HG03571 (cell line): ENCODE data around the gene IGFBP6.
A peak's percentile ranks its signal among the peaks of the same experiment; 100 is the strongest.

Source experiments
- ATAC-seq: cut with Tn5 transposase; IDR thresholded peaks from one replicate; pipeline ENCODE4 v1.9.1; 2021; ENCODE audit not compliant: unreplicated experiment

IGFBP6 gene, protein sequence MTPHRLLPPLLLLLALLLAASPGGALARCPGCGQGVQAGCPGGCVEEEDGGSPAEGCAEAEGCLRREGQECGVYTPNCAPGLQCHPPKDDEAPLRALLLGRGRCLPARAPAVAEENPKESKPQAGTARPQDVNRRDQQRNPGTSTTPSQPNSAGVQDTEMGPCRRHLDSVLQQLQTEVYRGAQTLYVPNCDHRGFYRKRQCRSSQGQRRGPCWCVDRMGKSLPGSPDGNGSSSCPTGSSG

DNA sequence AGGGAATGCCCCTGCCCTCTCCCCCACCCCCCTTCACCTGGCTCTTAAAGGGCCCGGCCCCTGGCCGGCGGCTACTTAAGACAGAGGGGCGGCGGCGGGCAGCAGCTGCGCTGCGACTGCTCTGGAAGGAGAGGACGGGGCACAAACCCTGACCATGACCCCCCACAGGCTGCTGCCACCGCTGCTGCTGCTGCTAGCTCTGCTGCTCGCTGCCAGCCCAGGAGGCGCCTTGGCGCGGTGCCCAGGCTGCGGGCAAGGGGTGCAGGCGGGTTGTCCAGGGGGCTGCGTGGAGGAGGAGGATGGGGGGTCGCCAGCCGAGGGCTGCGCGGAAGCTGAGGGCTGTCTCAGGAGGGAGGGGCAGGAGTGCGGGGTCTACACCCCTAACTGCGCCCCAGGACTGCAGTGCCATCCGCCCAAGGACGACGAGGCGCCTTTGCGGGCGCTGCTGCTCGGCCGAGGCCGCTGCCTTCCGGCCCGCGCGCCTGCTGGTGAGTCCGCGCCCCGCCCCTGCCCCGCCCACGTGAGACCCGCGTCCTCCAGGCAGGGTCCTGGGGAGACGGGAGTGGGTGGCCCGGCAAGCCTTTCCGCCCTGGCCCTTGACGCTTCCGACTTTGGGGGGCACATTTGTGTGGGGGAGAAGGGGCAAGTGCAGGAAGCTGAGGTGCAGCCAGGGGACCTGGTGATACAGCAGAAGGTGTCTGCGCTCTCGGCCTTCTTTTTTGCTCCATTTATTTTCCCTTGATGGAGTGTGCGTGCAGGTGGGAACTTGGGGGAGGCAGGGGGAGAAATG lies at the start of gene IGFBP6:
Gene IGFBP6 (plus strand): TSS at position 104 of the 790 bp plus-strand sequence. CDS start 51 bp downstream, at position 155.
- peak; percentile 48 for ATAC-seq

DNA sequence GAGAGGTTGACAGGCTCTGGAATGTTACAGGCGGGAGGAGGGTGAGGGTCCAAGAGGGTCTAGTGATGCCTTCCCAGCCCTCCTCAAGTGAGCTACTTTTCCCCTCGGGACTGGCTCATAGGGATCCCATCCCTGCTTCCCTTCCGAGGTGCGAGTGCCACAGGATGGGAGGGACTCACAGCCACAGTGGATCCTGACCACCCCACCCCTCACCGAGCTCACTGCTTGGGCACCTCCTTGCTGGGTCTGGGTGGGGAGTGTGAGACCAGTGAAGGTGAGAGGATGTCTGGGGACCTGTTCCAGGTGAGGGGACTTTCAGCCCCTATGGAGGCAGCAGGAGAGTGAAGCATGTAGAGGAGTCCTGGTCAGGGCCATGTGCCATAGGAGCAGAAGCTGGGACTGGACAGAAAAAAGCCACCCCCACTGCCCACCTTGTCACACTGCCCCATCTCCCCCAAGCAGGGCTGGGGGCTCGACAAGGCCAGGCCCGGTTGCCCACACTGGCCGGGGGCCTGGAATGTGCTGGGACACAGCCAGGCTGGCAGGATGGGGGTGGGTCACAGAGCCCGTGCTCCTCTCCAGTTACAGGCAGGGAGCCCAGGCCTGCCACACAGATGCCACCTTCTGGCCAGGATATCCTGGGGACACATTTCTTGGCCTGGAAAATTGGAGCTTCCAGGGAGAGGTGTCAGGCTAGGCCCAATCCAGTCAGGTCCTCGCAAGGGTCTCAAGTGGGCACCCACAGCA lies 49.3 kb upstream of the IGFBP6 start:
- ATAC-seq = no peak

DNA sequence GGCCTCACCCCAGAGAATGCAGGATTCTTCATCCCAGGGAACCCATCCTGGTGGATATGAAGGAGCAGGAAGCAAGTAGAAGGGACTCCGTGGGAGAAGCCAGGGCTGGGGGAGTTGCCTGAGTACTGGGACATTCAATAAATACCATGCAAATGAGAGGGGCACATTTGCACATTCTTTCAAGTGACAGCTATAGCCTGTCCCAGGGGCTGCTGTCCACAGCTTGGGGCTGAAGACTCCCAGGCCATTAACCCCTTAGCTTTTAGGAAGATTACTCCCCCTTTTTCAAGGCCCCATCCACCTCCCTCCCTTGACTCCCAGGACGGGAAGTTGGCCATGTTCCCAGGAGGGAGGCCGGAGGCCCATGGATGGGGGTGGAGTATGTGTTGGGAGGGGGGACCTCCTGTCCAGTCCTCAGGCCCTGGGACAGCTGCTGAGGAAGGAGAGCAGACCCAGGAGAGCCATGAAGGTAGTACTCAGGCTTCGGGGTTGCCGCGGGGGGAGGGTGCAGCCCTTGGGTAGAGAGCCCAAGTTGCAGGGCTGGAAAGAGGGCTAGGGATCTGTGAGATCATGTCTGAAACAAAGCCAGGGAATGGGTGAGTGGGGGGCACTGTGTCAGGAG lies 48.6 kb upstream of the IGFBP6 start:
- ATAC-seq = no peak

DNA sequence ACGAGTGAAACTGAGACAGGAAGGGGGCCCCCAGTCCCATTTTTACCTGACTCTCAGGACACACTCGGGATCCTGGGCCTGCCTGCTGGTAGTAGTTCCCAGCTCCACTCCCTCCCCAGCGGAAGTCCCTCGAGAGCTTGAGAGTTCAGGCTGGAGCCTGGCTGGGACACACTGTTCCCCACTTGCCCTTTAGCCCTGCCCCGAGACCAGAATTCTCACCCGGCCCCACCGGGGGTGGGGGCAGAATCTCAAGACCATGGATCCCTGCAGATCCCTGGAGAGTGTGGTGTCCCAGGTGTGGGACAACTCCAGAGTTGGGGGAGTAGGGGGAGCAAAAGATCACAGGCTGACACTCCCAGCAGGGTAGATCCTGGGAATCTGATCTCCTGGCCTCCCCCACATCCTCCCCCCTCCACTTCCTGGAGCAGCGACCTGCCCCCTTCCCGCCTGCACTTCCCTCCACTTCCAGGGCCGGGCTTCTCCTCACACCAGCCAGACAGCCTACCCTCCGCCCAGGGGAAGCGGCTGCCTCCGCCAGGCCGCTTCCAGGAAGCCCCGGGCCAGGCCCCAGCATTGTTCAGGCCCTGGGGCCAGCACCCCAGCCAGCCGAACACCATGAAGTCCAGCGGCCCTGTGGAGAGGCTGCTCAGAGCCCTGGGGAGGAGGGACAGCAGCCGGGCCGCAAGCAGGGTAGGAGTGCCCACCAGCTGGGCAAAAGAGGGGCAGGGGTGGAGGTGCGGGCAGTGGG lies 47.7 kb upstream of the IGFBP6 start, which contains the start of gene TNS2:
Gene TNS2 (plus strand): TSS at position 495 of the 748 bp plus-strand sequence. CDS start 121 bp downstream, at position 616.
- no peak for ATAC-seq

DNA sequence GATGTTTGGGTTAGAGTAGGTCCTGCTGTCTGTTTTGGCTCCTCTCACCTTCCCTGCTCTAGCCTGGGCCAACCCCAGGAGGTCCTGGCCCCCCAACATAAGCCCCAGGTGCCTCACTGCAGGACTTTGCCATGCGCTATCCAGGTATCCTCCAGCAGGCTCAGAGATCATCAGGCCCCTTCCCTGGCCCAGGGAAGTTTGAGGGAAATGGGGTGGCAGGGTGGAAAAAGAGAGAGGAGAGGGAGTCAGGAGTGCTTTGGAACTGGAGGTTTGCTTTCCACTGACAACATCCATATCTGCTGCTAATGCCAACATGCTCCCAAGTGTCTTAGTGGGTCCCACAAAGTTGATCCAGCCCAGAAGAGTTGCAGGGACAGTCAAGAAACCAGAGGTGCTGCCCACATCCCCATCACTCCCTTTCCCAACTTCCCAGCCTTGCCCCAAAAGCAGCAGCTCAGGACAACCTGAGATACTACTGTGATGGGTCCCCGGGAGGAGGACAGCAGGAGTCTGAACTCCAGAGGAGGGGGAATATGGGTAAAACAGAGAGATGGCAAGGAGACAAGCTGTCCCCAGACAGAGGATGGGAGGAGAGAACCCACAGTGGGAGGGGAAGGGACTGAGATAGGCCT lies 46.9 kb upstream of the IGFBP6 start:
- no peak for ATAC-seq

DNA sequence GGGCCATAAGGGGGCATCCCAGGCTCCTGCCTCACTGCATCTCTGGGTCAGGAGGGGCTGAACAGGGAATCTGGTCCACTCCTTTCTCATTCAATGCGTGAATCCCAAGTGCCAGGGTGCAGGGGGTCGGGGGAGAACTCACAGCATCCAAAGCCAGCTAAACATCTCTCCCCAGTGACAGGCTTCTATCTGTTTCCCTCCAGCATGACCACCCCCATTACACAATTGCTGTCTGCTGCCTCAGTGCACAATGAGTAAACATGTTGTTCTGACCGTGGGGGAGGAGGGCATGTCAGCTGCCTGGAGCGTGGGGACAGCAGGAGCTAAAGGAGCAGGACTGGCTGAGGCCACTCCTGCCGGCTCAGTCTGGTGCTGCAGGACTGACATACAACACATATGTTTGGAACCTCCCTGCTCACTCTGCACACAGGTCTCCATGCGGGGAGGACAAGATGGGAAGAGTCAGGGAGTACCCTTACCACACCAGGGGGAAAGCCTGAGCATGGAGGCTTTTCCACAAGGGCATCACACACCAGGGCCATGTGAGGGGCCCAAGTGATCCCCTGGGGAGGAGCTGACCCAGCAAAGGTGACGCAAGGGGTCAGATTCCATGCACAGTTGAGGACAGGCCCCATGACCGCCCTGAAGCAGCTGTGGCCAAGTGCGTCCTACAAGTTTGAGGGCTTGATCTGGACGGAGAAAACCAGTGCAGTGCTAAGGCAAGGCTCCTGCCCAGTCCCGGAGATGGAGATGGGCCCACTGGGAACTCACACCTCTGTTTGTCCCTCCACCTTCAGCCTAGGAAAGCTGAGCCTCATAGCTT lies 46.2 kb upstream of the IGFBP6 start:
- no peak for ATAC-seq

DNA sequence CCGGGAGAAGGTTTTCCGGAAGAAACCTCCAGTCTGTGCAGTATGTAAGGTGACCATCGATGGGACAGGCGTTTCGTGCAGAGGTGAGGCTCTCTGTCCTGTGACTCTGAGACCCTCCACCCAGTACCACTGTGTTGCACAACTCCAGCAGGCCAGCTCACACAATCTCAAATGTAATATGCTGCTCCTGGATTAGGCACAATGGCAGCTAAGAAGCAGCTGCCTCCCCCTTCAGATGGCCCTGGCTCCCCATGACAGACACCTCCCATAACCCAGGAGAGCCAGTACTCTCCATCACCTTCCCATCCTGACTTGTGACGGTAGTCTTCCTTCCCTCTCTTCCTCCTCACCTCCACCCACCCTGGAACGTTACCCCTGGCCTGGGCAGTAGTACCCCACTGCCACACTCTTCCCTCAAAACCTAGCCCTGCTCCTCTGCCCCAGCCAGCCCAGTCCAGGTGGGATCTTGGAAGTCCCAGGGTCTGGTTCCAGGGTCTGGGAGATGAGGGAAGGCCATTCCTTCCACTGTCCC lies 45.5 kb upstream of the IGFBP6 start:
- no peak for ATAC-seq

DNA sequence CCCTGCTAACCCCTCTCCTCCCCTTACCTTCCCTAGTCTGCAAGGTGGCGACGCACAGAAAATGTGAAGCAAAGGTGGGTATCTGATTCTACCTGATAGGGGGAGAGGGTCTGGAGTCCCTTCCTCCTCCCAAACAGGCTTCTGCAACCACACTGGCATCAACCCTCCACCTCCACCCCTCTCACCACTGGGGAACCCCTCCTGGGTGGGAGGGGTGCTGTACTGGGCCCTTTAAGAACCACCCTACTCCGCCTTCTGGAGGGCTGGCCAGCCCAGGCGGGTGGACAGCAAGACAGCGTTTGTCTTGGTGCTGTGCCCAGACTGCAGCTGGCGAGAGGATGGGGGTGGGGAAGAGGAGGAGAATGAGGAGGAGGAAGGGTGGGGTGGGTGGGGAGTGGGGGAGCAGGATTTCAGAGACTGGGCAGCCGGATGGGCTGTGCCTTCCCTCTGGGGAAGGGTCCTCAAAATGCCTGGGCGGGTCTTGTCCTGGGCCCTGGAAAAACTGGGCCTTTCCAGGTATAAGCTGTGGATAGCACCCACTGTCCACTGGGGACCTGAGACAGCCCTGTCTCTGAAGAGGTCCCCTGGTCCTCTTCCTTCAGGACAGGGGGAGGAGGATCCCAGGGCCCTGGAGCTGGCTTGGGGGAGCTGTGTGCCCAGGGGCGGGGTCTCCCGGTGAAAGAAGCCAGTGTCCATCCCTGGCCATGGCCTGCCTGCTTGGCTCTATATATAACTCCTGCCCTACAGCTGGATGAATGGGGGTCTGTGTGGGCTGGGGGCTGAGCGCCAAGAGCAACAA lies 44.8 kb upstream of the IGFBP6 start:
- ATAC-seq = no peak

DNA sequence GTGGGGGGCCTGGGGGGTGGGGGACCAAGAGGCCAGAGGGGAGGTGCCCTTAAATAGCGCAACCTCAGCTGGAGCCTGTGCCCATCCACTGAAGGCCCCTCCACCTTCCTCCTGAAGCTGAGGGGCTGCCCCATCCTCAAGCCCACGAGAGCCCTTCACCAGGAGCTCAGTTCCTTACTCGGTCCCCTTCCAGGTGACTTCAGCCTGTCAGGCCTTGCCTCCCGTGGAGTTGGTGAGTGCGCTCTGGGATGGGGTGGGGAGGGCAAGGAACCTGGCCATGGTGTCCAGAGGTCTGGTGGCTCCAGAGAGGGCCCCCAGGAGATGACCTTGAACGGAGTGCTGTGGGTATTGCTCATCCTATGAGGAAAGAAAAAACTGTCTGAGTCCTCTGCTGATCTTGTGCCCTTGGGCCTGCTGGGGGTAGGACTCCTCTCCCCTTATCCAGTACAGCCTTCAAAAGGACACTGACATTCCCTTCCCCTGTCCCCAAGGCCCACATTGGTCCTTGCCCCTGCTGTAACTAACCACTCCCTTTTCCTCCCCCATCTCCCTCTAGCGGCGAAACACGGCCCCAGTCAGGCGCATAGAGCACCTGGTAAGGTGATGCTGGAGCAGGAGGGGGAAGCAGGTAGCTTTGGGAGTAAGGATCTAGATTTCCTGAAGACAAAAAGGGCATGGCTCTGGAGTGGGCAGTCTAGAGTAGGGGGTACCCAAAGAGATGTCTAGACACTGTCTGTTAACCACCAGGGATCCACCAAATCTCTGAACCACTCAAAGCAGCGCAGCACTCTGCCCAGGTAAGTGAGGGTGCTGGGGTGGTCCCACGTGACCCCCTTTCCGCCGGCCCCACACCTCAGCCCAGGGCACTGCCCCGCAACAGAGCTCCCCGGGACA lies 44.0 kb upstream of the IGFBP6 start:
- no peak for ATAC-seq

DNA sequence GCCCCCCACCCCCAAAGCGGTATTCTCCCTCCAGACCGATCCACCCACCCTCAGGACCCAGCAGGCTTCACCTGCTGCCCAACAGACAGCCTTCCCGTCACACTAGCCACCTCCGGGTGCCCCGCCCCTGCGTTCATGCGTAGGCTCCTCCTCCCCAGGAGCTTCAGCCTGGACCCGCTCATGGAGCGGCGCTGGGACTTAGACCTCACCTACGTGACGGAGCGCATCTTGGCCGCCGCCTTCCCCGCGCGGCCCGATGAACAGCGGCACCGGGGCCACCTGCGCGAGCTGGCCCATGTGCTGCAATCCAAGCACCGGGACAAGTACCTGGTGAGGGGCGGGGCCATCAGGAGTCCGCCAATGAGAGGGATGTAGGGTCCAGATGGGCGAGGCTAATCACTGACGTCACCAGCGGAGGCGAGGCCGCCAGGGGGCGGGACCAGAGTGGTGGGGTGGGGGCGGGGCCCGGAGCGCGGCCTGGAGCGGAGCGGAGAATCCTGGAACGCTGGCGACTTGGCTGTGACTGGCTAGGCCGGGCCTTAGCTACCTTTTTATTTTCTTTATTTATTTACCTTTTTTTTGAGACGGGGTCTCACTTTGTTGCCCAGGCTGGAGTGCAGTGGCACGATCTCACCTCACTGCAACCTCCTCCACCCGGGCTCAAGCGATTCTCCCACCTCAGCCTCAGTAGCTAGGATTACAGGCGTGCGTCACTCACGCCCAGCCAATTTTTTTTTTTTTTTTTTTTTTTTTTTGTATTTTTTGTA lies 43.2 kb upstream of the IGFBP6 start:
- peak; percentile 88 for ATAC-seq

DNA sequence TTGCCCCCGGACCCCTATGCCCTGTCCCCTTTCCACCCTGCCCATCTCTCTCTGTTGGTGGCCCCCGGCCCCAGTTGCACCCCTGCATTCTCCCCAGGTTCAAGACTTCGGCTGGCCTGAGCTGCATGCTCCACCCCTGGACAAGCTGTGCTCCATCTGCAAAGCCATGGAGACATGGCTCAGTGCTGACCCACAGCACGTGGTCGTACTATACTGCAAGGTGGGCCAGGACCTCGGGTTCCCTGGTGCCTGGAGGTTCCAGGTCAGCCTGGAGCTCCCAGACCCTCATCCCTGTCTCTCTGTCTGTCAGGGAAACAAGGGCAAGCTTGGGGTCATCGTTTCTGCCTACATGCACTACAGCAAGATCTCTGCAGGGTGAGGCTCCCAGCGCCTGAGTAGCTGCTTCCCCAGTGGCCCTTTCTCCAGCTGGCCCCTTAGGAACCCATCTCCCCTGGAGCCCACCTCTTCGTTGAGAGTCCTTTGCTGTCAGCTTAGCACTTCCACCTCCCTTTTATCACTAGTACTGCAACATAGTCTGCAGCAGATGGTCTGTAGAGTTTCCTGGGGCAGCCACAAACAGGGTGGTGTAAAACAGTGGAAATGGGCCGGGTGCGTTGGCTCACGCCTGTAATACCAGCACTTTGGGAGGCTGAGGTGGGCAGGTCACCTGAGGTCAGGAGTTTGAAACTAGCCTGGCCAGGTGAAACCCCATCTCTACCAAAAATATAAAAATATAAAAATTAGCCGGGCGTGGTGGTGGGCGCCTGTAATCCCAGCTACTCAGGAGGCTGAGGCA lies 41.8 kb upstream of the IGFBP6 start:
- no peak for ATAC-seq

DNA sequence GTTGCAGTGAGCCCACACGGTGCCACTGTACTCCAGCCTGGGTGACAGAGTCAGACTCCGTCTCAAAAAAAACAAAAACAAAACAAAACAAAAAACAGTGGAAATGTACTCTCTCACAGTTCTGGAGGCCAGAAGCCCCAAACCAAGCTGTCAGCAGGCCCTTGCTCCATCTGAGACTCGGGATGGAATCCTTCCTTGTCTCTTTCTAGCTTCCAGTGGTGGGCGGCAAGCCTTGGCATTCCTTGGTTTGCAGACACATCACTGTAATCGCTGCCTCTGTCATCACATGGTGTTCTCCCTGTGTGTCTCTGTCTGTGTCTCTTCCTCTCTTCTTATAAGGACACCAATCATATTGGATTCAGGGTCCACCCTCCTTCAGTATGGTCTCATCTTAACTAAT lies 41.2 kb upstream of the IGFBP6 start:
- ATAC-seq = no peak

DNA sequence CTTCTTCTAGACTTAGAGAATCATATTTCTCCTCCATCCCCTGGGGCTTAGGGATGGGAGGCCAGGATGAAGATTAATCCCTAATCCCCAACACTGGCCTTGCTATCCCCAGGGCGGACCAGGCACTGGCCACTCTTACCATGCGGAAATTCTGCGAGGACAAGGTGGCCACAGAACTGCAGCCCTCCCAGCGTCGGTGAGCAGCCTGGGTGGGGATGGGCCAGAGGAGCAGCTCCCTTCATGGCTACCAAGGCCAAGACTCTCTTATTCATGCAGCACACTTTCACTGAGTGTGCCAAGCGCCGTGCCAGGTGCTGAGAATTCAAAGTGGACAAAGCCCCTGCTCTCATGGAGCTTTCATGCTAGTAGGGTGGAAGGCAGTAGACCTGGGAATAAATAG lies 40.6 kb upstream of the IGFBP6 start:
- ATAC-seq = no peak

DNA sequence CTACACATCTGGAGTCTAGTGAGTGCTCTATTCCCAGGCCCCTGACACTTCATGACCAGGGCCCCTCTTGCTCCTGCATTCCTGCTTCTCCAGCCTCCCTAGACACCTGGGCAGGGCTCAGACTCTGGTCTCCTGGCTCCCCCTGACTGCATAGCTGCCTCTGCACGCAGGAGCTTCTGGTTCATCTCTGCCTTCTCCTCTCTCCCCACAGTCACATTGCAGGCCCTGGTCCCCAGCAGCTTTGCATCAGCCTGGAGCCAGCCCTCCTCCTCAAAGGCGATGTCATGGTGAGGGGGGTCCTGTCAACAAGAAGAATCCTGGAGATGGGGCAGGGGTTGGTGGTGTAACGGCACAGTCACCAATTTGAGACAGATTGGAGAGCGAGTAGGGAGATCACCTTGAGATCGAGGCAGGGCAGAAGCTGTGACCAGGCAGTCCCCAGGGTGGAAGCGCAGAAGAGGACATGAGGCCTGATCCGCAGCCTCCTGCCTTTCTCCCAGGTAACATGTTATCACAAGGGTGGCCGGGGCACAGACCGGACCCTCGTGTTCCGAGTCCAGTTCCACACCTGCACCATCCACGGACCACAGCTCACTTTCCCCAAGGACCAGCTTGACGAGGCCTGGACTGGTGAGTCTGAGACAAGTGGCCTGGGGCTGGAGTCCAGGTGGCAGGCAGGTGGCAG lies 39.5 kb upstream of the IGFBP6 start:
- no peak for ATAC-seq
